ENCODE results near the gene CCR5AS.

- TF ChIP-seq POLR2A (IDR thresholded peaks at IDR 0.05; ENCODE audit: low read length) (no peak), GATA1 (IDR thresholded peaks at IDR 0.05; ENCODE audit: low read depth, low read length) (no peak)
Measured at GRCh38 chr3:46453526-46454208, 46.8 kb upstream of the CCR5AS start.

All from erythroblast (primary cell).